Thymus (tissue), 11 donors: ENCODE data around the gene KNDC1. TPM values are rescaled to one million over a fixed set of nuclear protein-coding genes. Genes with fewer than 3 reads are reported as not detected.
"Not testable (repeated sequence)": the region's sequence is repeated elsewhere in the genome, so short reads cannot be mapped to it uniquely, and the experiment has no call there.

Experiments
- DNase-seq, 9 donors: peaks; one replicate each; pipeline ENCODE4 v3.0.0-alpha.2; 2013; ENCODE audit warnings: low spot score in 9 of 9, low read depth in 6 of 9, missing footprints in 1 of 9
- H3K27ac ChIP-seq, 2 donors: one replicate each; pipeline ENCODE4 v1.5.1; 2013; ENCODE audit warnings: control low read depth in 1 of 2, low read depth in 1 of 2, low read length in 1 of 2, mild to moderate bottlenecking in 1 of 2, moderate library complexity in 1 of 2
- H3K27me3 ChIP-seq, 2 donors: one replicate each; pipeline ENCODE4 v1.5.1; 2013; ENCODE audit warnings: low read length in 1 of 2; ENCODE audit not compliant: control insufficient read depth in 2 of 2, insufficient read depth in 1 of 2
- H3K36me3 ChIP-seq, 2 donors: one replicate each; pipeline ENCODE4 v1.5.1; 2013; ENCODE audit warnings: low read length in 1 of 2, mild to moderate bottlenecking in 1 of 2, moderate library complexity in 1 of 2; ENCODE audit not compliant: control insufficient read depth in 2 of 2, insufficient read depth in 2 of 2
- H3K4me1 ChIP-seq, 2 donors: one replicate each; pipeline ENCODE4 v1.5.1; 2013; ENCODE audit warnings: low read length in 2 of 2; ENCODE audit not compliant: control insufficient read depth in 2 of 2, insufficient read depth in 2 of 2
- H3K4me3 ChIP-seq, 2 donors: one replicate each; pipeline ENCODE4 v1.5.1; 2013; ENCODE audit warnings: low read length in 2 of 2, control low read depth in 1 of 2, mild to moderate bottlenecking in 1 of 2
- H3K9me3 ChIP-seq, 2 donors: one replicate each; pipeline ENCODE4 v1.5.1; 2013; ENCODE audit warnings: low read length in 1 of 2, mild to moderate bottlenecking in 1 of 2; ENCODE audit not compliant: control insufficient read depth in 2 of 2, insufficient read depth in 1 of 2
- WGBS: extraction: QIAGEN DNeasy Blood & Tissue Kit; methylation state at CpG from one replicate; pipeline ENCODE4 v1.1.7; 2013; 5-methylcytosine and 5-hydroxymethylcytosine counted together
- polyA plus RNA-seq: library from polyadenylated mRNA; stranded (reverse); fragments of 200-250 nt; gene quantifications from one replicate; pipeline ENCODE4 v1.2.3, GENCODE V29; 2013
- total RNA-seq: library from RNA; stranded (reverse); fragments of 120-200 nt; gene quantifications from one replicate; pipeline ENCODE4 v1.2.4, GENCODE V29; 2013
- donor health status: healthy.

Gene KNDC1
- total and polyA plus RNA-seq, 2 donors: 0.02 to 0.19 TPM

- 94% methylated on average over 11 of the region's 11 CpGs for WGBS
- Histone ChIP-seq H3K4me1 (no peaks in the 10 kb centered on the region), H3K36me3 (no peaks in the 10 kb centered on the region), H3K27ac (no peak overlapping the region), H3K27me3 (no peaks in the 10 kb centered on the region), H3K4me3 (no peak overlapping the region), H3K9me3 (peaks cover 2 to 13% of the 10 kb centered on the region in 2 donors)
- DNase-seq: no peak
Observed at GRCh38 chr10:133130602-133131001, 29.4 kb upstream of the KNDC1 start.

- Histone ChIP-seq H3K4me1 (no peaks in the 10 kb centered on the region), H3K27me3 (no peaks in the 10 kb centered on the region), H3K36me3 (no peaks in the 10 kb centered on the region), H3K4me3 (no peak overlapping the region), H3K27ac (no peak overlapping the region), H3K9me3 (peaks cover 2 to 13% of the 10 kb centered on the region in 2 donors)
- 80% methylated on average over 18 of the region's 18 CpGs for WGBS
- no peak for DNase-seq
Observed at GRCh38 chr10:133131053-133131452, 29.0 kb upstream of the KNDC1 start.

GRCh38 chr10:133131734-133132472 lies 28.1 kb upstream of the KNDC1 start:
- Histone ChIP-seq H3K27me3 (no peaks in the 10 kb centered on the region), H3K4me1 (no peaks in the 10 kb centered on the region), H3K36me3 (no peaks in the 10 kb centered on the region), H3K27ac (no peak overlapping the region), H3K4me3 (no peak overlapping the region), H3K9me3 (peaks cover 2 to 13% of the 10 kb centered on the region in 2 donors)
- WGBS: 84% methylated on average over 41 of the region's 41 CpGs
- DNase-seq: no peak

GRCh38 chr10:133132473-133133291 lies 27.3 kb upstream of the KNDC1 start:
- Histone ChIP-seq H3K4me3 (no peak overlapping the region), H3K27me3 (no peaks in the 10 kb centered on the region), H3K27ac (no peak overlapping the region), H3K9me3 (peaks cover 2 to 9% of the 10 kb centered on the region in 2 donors), H3K36me3 (no peaks in the 10 kb centered on the region), H3K4me1 (no peaks in the 10 kb centered on the region)
- WGBS: 92% methylated on average over 26 of the region's 26 CpGs
- DNase-seq: no peak

GRCh38 chr10:133133471-133134231 lies 26.4 kb upstream of the KNDC1 start:
- no peak for DNase-seq
- Histone ChIP-seq H3K27me3 (no peaks in the 10 kb centered on the region), H3K27ac (no peak overlapping the region), H3K4me1 (no peaks in the 10 kb centered on the region), H3K4me3 (no peak overlapping the region), H3K36me3 (no peaks in the 10 kb centered on the region), H3K9me3 (peaks cover 2 to 6% of the 10 kb centered on the region in 2 donors)
- 93% methylated on average over 20 of the region's 20 CpGs for WGBS

- Histone ChIP-seq H3K4me3 (no peak overlapping the region), H3K4me1 (no peaks in the 10 kb centered on the region), H3K27me3 (no peaks in the 10 kb centered on the region), H3K27ac (no peak overlapping the region), H3K36me3 (no peaks in the 10 kb centered on the region), H3K9me3 (no peaks in the 10 kb centered on the region)
- no peak for DNase-seq
- 79% methylated on average over 20 of the region's 20 CpGs for WGBS
Observed at GRCh38 chr10:133134411-133135115, 25.5 kb upstream of the KNDC1 start.

GRCh38 chr10:133135116-133135465 lies 24.9 kb upstream of the KNDC1 start:
- DNase-seq: no peak
- 78% methylated on average over 8 of the region's 8 CpGs for WGBS

GRCh38 chr10:133137486-133138145 lies 22.4 kb upstream of the KNDC1 start:
- not testable (repeated sequence) for H3K4me1 ChIP-seq, DNase-seq, H3K27ac ChIP-seq, H3K27me3 ChIP-seq, H3K9me3 ChIP-seq, H3K4me3 ChIP-seq, H3K36me3 ChIP-seq
- WGBS: 93% methylated on average over 12 of the region's 12 CpGs

More at GRCh38 chr10:133135116-133135465, 24.9 kb upstream of the KNDC1 start:
- Histone ChIP-seq H3K4me3 (no peak overlapping the region), H3K27me3 (no peaks in the 10 kb centered on the region), H3K4me1 (no peaks in the 10 kb centered on the region), H3K27ac (no peak overlapping the region), H3K36me3 (no peaks in the 10 kb centered on the region), H3K9me3 (no peaks in the 10 kb centered on the region)
